GM12878 (cell line): ENCODE measurements around the gene GSTP1. TPM values are rescaled to one million over a fixed set of nuclear protein-coding genes. Genes with fewer than 3 reads are reported as not detected.

Source experiments
- ATAC-seq: fragments of 200-7000 bp; cut with Tn5 transposase; 3 replicates; pipeline ENCODE4 v1.9.1; 2020; ENCODE audit warnings: mild to moderate bottlenecking, moderate library complexity
- BruUV-seq: library from RNA; stranded (reverse); fragments of 400-500 nt; replicated peaks from 2 replicates; lab custom pipeline; 2021; lab: Mats Ljungman, UMichigan
- CTCF ChIA-PET: fragments of 300-600 bp; sonication (Branson Sonifier 250); formaldehyde crosslinking; extraction: SDS; loops from one replicate; lab custom pipeline; 2021; ENCODE audit warnings: inconsistent platforms; lab: Yijun Ruan, JAX
- POLR2A ChIA-PET: fragments of 350-600 bp; formaldehyde crosslinking; extraction: SDS; loops from one replicate; lab custom pipeline; 2021; ENCODE audit warnings: inconsistent platforms; lab: Charles Lee
- RAD21 ChIA-PET: fragments of 300-600 bp; sonication (Branson Sonifier 250); formaldehyde crosslinking; loops from one replicate; lab custom pipeline; 2023; ENCODE audit warnings: antibody characterized with exemption; ENCODE audit not compliant: unreplicated experiment; lab: Charles Lee
- SMC1A ChIA-PET: fragments of 300-600 bp; sonication (Branson Sonifier 250); formaldehyde crosslinking; loops from one replicate; lab custom pipeline; 2023; ENCODE audit not compliant: unreplicated experiment, uncharacterized antibody; lab: Charles Lee
- DNase-seq: peaks from one replicate; pipeline ENCODE4 v3.0.0-alpha.2; 2011; ENCODE audit warnings: low read depth, low spot score
- FAIRE-seq: peaks from 3 replicates; lab custom pipeline; 2011; peaks lifted over from hg19 to GRCh38; lab: Jason Lieb, UNC
- H2AFZ ChIP-seq: 2 replicates; pipeline ENCODE4 v1.6.0; 2011; ENCODE audit warnings: low read depth, low read length, control low read depth; ENCODE audit not compliant: control insufficient read depth
- H3K27ac ChIP-seq: 2 replicates; pipeline ENCODE4 v1.5.1; 2011; ENCODE audit warnings: control low read depth; ENCODE audit not compliant: control insufficient read depth, insufficient read depth
- H3K27me3 ChIP-seq, 2 experiments: replicated peaks in 1 of 2; 2 replicates each; pipeline versions ENCODE4 v1.6.0 to v1.6.1; 2011; ENCODE audit warnings: low read length in 1 of 2; ENCODE audit not compliant: control insufficient read depth in 2 of 2, insufficient read depth in 2 of 2
- H3K36me3 ChIP-seq, 2 experiments: 2 replicates each; pipeline ENCODE4 v1.5.1; 2011; ENCODE audit warnings: low read length in 1 of 2; ENCODE audit not compliant: control insufficient read depth in 2 of 2, insufficient read depth in 2 of 2
- H3K4me1 ChIP-seq: 2 replicates; pipeline ENCODE4 v1.6.1; 2011; ENCODE audit warnings: mild to moderate bottlenecking, low read length, moderate library complexity, mixed read lengths; ENCODE audit not compliant: control insufficient read depth, insufficient read depth
- H3K4me2 ChIP-seq: 2 replicates; pipeline ENCODE4 v1.6.0; 2011; ENCODE audit warnings: control low read depth; ENCODE audit not compliant: control insufficient read depth, insufficient read depth
- H3K4me3 ChIP-seq: fragments of 200-600 bp; sonication (generic); 2 replicates; pipeline ENCODE4 v1.5.1; 2016
- H3K79me2 ChIP-seq: 2 replicates; pipeline ENCODE4 v1.6.0; 2011; ENCODE audit warnings: low read length; ENCODE audit not compliant: control insufficient read depth, insufficient read depth
- H3K9ac ChIP-seq: 2 replicates; pipeline ENCODE4 v1.8.0; 2011; ENCODE audit warnings: low read length, control low read depth, mixed read lengths; ENCODE audit not compliant: control insufficient read depth, insufficient read depth
- H3K9me3 ChIP-seq: replicated peaks from 3 replicates; pipeline ENCODE4 v1.5.1; 2011; ENCODE audit warnings: mild to moderate bottlenecking, low read length; ENCODE audit not compliant: control insufficient read depth, insufficient read depth
- H4K20me1 ChIP-seq: 2 replicates; pipeline ENCODE4 v1.6.0; 2011; ENCODE audit not compliant: control insufficient read depth, insufficient read depth
- BCL11A ChIP-seq: IDR thresholded peaks from 2 replicates; pipeline ENCODE4 v1.6.1; 2011; ENCODE audit warnings: low read depth, low read length
- BCL3 ChIP-seq: IDR thresholded peaks from 2 replicates; pipeline ENCODE4 v1.6.1; 2011; ENCODE audit warnings: borderline replicate concordance, low read depth, mild to moderate bottlenecking, moderate library complexity, low read length; ENCODE audit not compliant: insufficient read depth, poor library complexity, severe bottlenecking
- CHD2 ChIP-seq: IDR thresholded peaks from 2 replicates; pipeline ENCODE4 v1.6.1; 2011; ENCODE audit warnings: low read depth, low read length, improper control_type of control experiment, borderline replicate concordance
- CREB1 ChIP-seq: IDR thresholded peaks from 2 replicates; pipeline ENCODE4 v1.6.1; 2012; ENCODE audit warnings: low read depth, mild to moderate bottlenecking, inconsistent platforms
- EGR1 ChIP-seq, 2 experiments: IDR thresholded peaks; 1 replicate in 1 of 2; 2 replicates in 1 of 2; pipeline ENCODE4 v1.6.1; 2011 to 2012; ENCODE audit warnings: low read depth in 2 of 2, low read length in 2 of 2, borderline replicate concordance in 1 of 2, mild to moderate bottlenecking in 1 of 2, moderate library complexity in 1 of 2
- EZH2 ChIP-seq: IDR thresholded peaks from 2 replicates; pipeline ENCODE4 v1.6.1; 2012; ENCODE audit warnings: low read depth, mild to moderate bottlenecking, control low read depth, inconsistent platforms, low read length, borderline replicate concordance; ENCODE audit not compliant: control insufficient read depth
- HDAC2 ChIP-seq: fragments of 200-600 bp; sonication (generic); IDR thresholded peaks from 2 replicates; pipeline ENCODE4 v1.6.1; 2017
- IRF4 ChIP-seq: IDR thresholded peaks from 2 replicates; pipeline ENCODE4 v1.6.1; 2011; ENCODE audit warnings: low read depth, low read length
- MYC ChIP-seq: IDR thresholded peaks from 2 replicates; pipeline ENCODE4 v1.6.1; 2011; ENCODE audit warnings: mild to moderate bottlenecking, low read length, moderate library complexity, inconsistent platforms; ENCODE audit not compliant: insufficient read depth, insufficient replicate concordance, insufficient read length, severe bottlenecking
- NR2C1 ChIP-seq: fragments of 450-650 bp; IDR thresholded peaks from 2 replicates; pipeline ENCODE4 v1.6.1; 2017; ENCODE audit warnings: antibody characterized with exemption, mild to moderate bottlenecking, moderate library complexity
- PAX8 ChIP-seq: fragments of 450-650 bp; IDR thresholded peaks from 2 replicates; pipeline ENCODE4 v1.6.1; 2017; ENCODE audit warnings: mild to moderate bottlenecking, moderate library complexity
- RBBP5 ChIP-seq: fragments of 200-600 bp; sonication (generic); conservative IDR thresholded peaks from 2 replicates; pipeline ENCODE4 v1.6.1; 2016
- RCOR1 ChIP-seq: conservative IDR thresholded peaks from 2 replicates; pipeline ENCODE4 v1.6.1; 2012; ENCODE audit warnings: low read depth, low read length, improper control_type of control experiment
- RUNX3 ChIP-seq: IDR thresholded peaks from 2 replicates; pipeline ENCODE4 v1.6.1; 2012; ENCODE audit warnings: low read length, inconsistent platforms
- SRF ChIP-seq, 2 experiments: IDR thresholded peaks; 2 replicates each; pipeline ENCODE4 v1.6.1; 2011; ENCODE audit warnings: low read depth in 2 of 2, low read length in 2 of 2, mild to moderate bottlenecking in 1 of 2, moderate library complexity in 1 of 2
- TARDBP ChIP-seq: IDR thresholded peaks from 2 replicates; pipeline ENCODE4 v1.6.1; 2016; ENCODE audit warnings: borderline replicate concordance
- USF2 ChIP-seq: IDR thresholded peaks from 2 replicates; pipeline ENCODE4 v1.6.1; 2011; ENCODE audit warnings: low read depth, low read length, improper control_type of control experiment, borderline replicate concordance
- WGBS: methylation state at CpG from one replicate; pipeline ENCODE4 v1.1.6; 2016; ENCODE audit warnings: low lambda C conversion rate; ENCODE audit not compliant: insufficient replicate concordance, insufficient coverage; ENCODE audit errors: missing lambda C conversion rate; 5-methylcytosine and 5-hydroxymethylcytosine counted together
- in situ Hi-C: fragments of 300-500 bp; cut with MboI; formaldehyde crosslinking; loops from 9 replicates; pipeline ENCODE4 v1.14.3; 2018; ENCODE audit warnings: mixed read lengths
- intact Hi-C: fragments of 100-400 bp; cut with micrococcal nuclease; formaldehyde crosslinking; loops from one replicate; pipeline ENCODE4 v1.14.2; 2022; ENCODE audit not compliant: unreplicated experiment
- polyA plus RNA-seq, 11 experiments: library from polyadenylated mRNA; depleted of rRNA in 4 of 11; unstranded in 6 of 11; stranded (reverse) in 5 of 11; fragments of >200 nt; fragmentation: Nextera tagmentation in 4 of 11; fragmentation: Illumina TruSeq in 1 of 11; extraction: Ambion mirVana in 4 of 11; extraction: Trizol in 1 of 11; gene quantifications; 1 replicate in 1 of 11; 2 replicates in 10 of 11; pipeline versions ENCODE4 v1.2.1 to v1.2.3, GENCODE V29; 2011 to 2016; ENCODE audit warnings: inconsistent platforms in 2 of 11, missing spikeins in 2 of 11, low read depth in 1 of 11
- total RNA-seq, 4 experiments: library from RNA; depleted of rRNA in 3 of 4; stranded (reverse); fragments of >200 nt in 3 of 4; fragmentation: Illumina TruSeq in 1 of 4; extraction: Trizol in 1 of 4; gene quantifications; 2 replicates each; pipeline versions ENCODE4 v1.2.1 to v1.2.3, GENCODE V29; 2013 to 2021

Gene GSTP1
- total and polyA plus RNA-seq, 10 of the 15 experiments (the other 5 are each of a cell fraction or from before 2014, with no cell fraction given) = 469 to 1,788 (median 955) TPM

GRCh38 chr11:67607507-67607906 is 23.9 kb downstream of the GSTP1 start:
- ChIA-PET POLR2A (interaction anchor here (0.5 to 0.7 kb wide), 2 partner anchors 14 to 148 kb away, joined by 3 read pairs; no protein-coding TSS in a partner anchor), RAD21 (interaction anchor here (1.0 to 1.4 kb wide), 2 partner anchors 25 to 31 kb away, joined by 3 to 4 read pairs; no protein-coding TSS in a partner anchor), SMC1A (interaction anchor here (0.7 kb wide), 1 partner anchor 10 kb away, joined by 3 read pairs; no protein-coding TSS in a partner anchor), CTCF (interaction anchor here (1.3 to 2.5 kb wide), 4 partner anchors 21 to 35 kb away, joined by 4 to 9 read pairs (median 6); partner anchors contain the start of gene NUDT8)
- H2AFZ ChIP-seq = no peak overlapping the region
- peak overlapping the region; percentile 68 for H3K4me2 ChIP-seq
- H3K9me3 ChIP-seq = no peaks in the 10 kb centered on the region
- DNase-seq (no peak), FAIRE-seq (no peak), ATAC-seq (no peak)
- peaks cover 10 to 16% of the 10 kb centered on the region in 2 experiments; a peak in 3 of 4 replicates for H3K36me3 ChIP-seq
- peaks cover 16% of the 10 kb centered on the region for H3K79me2 ChIP-seq
- no peak for TF ChIP-seq TARDBP
- TF ChIP-seq EGR1 (IDR thresholded peaks at IDR 0.05; ENCODE audit: borderline replicate concordance in 1 of 2, low read depth in 2 of 2, low read length in 2 of 2) = no peak
- no peak for TF ChIP-seq RCOR1
- TF ChIP-seq CREB1 = no peak
- TF ChIP-seq CHD2 = no peak
- TF ChIP-seq USF2 = no peak
- no peak for TF ChIP-seq SRF (IDR thresholded peaks at IDR 0.05; ENCODE audit: low read depth in 2 of 2, low read length in 2 of 2)
- no peak for TF ChIP-seq HDAC2
- no peak for TF ChIP-seq IRF4
- TF ChIP-seq RBBP5 = no peak
- no peak for TF ChIP-seq RUNX3
- TF ChIP-seq BCL11A = no peak
- no peak for TF ChIP-seq MYC
- TF ChIP-seq EZH2 = no peak
- no peak for TF ChIP-seq PAX8
- TF ChIP-seq BCL3 = no peak
- TF ChIP-seq NR2C1 = no peak
- peak overlapping the region; percentile 86 for H3K9ac ChIP-seq
- H3K27ac ChIP-seq = peak overlapping the region; percentile 68
- 35% methylated on average over 9 of the region's 9 CpGs for WGBS
- no peaks in the 10 kb centered on the region for H3K27me3 ChIP-seq
- peak overlapping the region; percentile 84 for H3K4me3 ChIP-seq
- intact Hi-C loops (loop anchor here (2.0 kb wide), 1 partner anchor 19 kb away; no protein-coding TSS in a partner anchor), in situ Hi-C loops (no loop called here)
- H4K20me1 ChIP-seq = no peaks in the 10 kb centered on the region
- no TSS peak for BruUV-seq
- peaks cover 12% of the 10 kb centered on the region for H3K4me1 ChIP-seq
